DMS53 treated with DMSO at 0.1 percent for 48 hours (cell line): ENCODE data around the gene HECA.
"Not testable (repeated sequence)": the region's sequence is repeated elsewhere in the genome, so short reads cannot be mapped to it uniquely, and the experiment has no call there.

ENCODE experiments used
- DNase-seq: peaks from one replicate; lab custom pipeline; 2025; ENCODE audit not compliant: unreplicated experiment; lab: John Stamatoyannopoulos, UW

The HECA gene

DNA sequence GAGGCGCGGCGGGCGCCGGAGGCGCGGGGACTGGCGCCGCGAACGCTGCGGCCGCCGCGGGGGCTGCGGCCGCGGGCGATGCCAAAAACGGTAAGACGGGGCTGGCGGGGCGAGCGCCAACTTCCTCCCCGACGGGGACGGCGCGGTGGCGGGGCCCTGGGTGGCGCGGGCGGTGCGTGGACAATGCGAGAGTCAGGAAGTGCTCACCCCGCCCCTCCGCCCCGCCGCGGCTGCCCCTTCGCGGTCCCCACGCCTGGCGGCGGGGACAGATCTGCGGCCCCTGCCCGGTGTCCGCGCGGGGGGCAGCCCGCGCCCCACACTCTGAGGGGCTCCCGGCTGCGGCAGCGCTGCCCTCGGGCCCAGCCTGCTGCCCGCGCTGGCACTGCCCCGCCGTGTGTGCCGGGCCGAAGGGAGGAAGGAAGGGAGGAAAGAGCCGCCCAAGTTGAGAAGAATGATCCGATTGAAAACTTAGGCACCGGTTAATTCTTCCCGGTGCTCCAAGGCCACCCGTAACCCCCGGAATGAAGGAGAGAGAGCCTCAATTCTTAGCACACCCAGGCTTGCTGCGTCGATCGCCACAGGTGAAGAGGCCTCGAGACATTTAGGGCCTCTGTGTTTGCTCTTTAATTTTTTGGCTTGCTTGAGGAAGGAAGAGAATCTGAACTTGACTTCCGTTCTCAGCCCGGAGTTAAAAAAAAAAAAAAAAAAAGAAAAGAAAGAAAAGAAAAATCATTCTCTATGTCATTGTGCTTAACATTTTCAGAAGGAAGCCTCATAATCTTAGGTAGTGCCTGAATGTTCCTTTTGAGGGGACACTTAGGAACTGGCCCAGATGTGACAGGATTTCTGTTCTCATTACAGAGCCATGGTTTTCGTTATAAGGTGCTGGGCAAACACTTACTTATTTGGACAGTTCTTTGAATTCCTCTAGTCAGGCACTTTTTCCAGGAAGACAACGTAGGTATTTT lies 982 bp downstream of the HECA start:
- no peak for DNase-seq

DNA sequence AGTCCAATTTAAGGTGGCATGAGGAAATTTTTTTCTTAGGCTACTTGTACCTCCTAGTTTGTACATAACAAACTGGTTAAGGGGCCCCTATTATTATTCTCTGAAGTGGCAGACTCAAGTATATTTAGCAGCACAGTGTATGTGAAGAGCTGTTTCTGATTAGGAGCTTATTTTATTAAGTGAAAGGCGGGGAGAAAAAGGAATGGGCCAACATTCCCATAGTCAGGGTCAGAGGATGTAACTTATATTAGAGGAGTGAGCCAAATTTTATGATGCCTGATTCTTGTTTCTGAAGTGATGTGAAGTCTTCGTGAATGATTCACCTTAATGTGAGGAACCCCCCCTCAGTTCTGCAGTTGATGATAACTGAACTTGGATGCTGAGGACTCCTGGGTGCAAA lies 2.8 kb downstream of the HECA start:
- DNase-seq, result no peak

DNA sequence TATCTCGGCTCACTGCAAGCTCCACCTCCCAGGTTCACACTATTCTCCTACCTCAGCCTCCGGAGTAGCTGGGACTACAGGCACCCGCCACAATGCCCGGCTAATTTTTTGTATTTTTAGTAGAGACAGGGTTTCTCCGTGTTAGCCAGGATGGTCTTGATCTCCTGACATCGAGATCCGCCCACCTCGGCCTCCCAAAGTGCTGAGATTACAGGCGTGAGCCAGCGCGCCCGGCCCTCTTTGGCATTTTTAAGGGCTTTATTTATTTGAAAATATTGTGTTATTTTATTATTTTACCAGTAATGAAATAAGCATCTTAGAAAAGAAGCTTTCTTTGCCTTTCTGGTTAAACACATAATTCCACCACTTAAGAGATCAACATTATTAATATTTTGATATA lies 6.0 kb downstream of the HECA start:
- not testable (repeated sequence) for DNase-seq

DNA sequence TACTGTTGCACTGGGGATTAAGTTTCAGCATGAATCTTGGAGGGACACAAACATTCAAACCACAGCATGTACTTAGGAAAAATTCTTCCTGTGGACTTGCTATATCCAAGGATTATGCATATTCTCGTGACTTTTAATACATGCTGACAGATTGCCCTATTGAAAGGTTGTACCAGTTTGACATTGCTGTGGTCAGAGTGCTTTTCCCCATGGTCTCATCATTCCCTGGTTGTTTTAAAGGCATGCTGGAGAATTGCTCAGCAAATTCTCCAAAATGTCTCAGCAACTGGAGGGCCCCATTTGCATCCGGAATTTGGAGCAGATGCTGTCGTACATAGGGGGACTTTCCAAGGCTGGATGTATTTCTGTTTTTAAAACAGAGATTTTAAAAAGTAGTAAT lies 7.4 kb downstream of the HECA start:
- DNase-seq, result no peak

DNA sequence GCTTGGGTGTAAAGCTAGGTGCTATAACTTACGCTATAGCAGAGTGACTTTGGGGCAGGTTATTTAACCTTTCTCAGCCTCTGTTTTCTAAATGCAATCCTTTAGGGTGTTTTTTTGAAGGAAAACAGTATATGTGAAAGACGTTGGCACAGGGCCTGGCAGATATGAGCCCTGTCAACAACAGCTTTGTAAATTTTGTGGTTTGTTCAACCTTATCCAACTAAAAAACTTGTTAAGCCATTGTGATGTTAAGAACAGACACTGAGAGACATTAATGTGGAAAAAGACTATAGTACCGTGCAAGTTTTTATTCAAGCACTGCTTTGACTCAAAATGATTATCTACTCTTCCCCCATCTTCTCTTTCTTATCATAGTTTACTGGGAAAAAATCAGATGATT lies 8.2 kb downstream of the HECA start:
- DNase-seq, result no peak

DNA sequence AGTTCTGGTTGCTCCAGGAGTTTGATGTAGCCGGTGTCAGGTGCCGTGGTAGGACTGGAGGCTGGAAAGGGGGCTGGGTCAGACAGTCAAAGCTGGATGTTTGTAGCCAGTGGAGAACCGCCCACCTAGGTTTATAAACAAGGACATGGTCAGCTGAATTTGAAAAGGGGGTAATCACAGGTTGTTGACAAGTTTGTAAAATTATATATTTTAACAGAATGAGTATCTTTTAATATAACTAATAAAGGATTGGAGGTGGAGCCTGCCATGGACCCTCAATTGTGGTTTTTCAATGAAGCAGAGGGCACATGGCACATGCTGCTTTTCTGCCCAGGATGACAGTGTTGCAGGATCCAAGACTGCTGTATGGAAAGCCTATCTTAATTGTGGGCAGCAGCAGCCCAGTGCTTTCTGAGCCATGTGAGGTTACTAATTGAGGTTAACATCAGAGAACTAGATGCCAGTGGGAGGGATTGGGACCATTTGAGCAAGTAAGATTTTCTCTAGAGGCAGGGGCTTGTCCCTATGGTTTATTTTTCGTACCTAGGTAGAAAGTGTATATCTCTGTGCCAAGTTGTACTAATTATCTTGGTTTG lies 9.7 kb downstream of the HECA start:
- no peak for DNase-seq

DNA sequence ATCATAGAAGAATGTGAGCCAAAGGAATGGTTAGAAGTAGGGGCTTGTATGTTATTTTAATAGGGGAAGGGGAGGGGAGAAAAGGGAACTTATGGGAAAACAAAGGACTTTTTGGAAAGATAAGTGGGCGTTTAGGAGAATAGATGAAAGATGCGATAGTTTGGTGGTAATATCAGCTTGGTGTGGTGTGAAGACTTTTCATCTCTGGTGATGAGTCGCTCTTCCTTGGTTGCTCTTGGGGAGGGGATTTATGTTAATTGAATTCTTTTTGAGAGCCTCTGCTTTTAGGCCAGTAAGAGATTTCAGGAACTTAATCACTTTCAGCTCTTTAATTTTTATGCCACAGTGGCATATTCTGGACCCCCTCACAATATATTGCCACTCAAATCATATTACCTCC lies 10.8 kb downstream of the HECA start:
- no peak for DNase-seq

DNA sequence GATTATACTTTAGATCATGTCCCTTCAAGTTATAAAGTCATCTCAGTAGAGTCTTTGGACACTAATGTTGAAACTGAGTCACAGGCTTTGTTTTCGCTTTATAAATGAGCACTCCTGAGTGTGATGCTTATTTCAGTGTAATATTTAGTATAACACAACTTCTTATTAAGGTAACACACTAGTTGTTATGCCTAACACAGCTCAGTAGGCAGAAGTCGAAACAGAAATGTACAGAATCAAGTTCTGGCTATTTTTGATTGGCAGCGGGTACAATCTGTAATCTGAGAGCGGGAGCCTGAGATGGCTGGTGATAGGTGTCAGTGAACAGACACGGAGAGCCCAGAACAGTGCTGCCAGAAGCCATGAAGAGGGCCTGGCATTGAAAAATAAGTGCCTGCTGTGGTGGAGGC lies 11.4 kb downstream of the HECA start:
- DNase-seq, result no peak

DNA sequence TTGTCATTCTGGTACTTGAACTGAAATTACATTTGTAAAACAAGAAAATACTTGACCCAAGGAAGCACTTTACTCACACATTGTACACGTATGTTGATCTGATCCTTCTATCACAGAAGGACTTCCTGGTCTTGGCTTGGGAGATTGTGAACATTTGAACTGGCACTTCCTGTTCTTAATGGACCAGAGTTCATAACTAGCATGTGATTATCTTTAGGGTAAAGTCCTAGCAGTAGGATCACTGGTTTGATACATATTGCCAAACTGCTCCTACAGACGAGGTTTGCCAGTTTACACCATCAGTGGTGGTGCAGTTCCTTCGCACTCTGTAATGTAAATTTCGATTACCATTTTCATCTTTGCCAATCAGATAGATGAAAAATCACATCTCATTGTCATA lies 12.7 kb downstream of the HECA start:
- DNase-seq, result no peak

DNA sequence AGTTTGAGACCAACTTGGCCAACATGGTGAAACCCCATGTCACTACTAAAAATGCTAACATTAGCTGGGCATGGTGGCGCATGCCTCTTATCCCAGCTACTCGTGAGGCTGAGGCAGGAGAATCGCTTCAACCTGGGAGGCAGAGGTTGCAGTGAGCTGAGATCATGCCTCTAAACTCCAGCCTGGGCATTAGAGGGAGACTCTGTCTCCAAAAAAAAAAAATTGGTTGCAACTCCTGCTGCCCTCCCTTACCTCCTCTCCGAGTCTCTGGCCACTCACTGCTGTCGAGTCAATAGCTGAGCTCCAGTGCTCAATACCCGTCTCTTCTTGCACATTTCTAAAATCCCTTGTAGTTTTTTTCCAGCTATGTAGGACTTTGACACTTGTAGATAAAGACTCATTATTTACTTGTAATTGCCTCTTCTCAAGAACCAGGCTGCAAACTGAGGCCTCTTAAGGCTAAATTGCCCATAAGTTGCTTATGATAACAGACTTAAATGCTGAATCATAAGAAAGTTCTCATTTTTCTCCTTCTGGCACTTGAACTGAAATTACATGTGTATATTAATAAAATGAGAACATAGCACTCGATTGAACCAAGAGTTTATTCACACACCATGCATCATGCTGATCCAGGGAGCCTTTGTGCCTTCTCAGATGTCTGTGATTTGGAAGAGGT lies 13.8 kb downstream of the HECA start:
- no peak for DNase-seq

DNA sequence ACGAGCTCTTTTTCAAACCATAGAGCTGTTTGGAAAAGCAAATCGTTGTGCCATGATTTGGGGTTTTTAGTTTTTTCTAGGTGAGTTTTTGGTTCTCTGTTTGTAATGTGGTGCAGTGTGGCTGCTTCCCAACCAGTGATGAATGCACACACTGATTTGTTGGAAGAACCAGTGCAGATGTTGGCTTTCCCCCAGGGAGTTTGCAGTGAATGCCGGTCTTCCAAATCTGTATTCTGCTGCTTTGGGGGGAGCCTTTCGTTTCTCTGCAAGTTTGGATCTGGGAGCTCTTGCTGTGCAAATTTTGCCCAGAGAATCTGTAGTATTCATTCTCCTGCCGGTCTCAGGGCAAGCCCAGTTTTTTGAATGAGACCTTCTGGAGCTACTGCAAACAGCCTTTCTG lies 14.5 kb downstream of the HECA start:
- no peak for DNase-seq

DNA sequence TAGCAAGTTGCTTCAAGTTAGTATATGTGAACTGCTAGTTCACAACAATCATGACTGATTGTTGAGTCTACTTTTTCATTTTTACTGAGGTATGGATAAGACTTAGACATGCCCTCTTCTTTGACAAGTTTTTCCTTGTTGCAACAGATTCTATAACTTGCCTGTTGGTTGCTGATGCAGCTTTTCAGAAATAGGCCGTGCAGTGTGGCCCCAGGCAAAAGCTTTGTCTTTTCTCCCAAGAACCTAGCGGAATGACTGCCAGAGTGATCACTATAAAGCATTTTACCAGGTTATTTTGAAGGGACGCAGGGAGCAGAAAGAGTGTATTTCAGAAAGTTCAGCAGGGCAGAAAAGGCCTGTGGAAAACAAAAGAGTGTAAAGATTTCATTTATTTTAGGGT lies 16.0 kb downstream of the HECA start:
- no peak for DNase-seq

DNA sequence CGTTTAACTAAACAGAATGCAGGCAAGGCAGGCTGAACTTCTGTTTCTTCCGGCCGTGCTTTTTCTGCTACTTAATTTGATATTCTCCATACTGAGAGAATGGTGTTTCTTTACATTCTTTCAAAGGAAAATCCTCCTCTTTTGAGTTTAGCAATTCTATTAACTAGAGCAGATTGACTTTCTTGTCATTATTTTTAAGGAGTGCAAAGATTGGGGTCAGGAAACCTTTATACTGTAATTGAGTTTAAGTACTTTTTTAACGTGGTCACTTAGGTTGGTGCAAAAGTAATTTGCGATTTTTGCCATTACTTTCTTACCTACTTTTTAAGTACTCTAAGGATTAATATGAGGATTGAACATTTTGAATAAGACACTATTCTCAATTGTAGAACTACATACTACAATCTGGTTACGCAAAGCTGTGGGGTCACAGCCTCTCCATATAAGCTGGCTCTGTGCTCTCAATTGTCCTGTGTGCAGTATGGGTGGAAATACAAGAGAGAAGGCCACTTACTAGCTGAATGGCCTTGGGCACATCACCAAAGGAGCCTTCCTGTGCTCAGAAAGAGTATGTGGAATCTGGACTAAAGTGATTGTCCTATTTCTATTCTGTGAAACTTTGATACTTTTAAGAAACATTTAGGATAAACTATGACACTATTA lies 16.7 kb downstream of the HECA start:
- DNase-seq, result no peak

DNA sequence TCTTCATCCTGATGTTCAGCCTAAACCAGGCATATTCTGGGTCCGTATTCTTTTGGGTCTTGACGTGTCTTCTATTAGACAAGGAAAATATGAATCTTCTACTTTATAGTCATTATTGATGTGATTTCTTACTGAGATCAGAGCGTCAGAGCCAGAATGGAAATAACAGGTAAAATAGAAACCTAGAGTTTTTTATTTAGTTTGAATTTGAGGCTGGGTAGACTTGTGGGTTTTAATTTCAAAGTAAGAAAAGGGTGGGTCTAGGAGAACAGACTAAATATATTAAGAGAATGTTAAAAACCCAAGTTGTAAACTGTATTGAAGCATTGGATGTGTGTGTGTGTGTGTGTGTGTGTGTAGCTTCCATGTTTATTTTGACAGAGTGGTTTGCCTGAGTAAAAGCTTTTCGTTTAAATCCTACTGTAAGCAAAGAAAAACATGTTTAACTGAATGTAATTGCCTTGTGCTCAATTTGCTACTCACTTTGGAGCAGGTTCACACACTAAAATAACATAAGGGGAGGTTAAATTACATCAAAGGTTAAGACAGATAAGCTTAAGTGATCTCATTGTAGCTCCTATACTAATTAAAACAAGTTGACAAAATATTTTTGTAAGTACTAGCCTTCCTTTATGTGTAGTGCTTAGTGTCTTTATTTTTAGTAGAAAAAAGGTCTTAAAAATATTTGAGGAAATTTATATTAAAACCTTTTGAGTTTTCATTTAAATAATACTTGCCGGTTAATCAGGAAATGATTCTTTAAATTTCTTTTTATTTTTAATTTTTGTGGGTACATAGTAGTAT lies 17.4 kb downstream of the HECA start:
- DNase-seq, result no peak

DNA sequence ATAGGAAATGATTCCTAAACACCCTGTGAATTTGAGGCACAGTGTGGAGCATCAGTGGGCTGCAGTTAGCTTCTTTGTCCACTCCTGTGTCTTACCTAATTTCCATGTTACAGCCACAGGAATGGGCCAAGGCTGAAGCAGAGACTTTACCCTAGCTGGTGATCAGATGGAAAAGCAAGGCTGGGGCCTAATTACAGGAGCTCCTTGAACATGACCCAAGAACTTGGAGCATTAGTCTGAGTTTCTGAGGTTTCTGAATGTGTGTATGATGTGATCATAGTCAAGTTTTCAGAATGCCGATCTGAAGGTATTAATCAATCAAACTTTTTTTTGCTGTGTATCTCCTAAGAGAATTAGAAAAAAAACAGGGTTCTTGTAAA lies 18.0 kb downstream of the HECA start:
- DNase-seq, result no peak

DNA sequence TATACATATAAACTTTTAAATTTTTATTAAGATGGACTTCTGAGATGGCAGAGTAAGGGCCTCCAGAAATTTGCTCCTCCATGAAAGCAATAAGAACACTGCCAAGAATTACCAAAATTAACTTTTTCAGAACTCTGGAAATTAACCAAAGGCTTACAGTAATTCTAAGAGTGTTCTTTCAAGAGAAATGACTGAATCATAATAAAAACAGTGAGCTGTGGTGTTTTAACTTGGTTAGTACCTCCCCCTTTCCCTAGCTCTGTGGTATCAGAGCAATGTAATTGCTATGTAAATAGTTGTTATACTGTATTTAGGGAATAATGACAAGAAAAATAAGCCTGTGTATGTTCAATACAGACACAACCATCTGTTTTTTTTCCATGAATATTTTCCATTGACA lies 19.0 kb downstream of the HECA start:
- no peak for DNase-seq

DNA sequence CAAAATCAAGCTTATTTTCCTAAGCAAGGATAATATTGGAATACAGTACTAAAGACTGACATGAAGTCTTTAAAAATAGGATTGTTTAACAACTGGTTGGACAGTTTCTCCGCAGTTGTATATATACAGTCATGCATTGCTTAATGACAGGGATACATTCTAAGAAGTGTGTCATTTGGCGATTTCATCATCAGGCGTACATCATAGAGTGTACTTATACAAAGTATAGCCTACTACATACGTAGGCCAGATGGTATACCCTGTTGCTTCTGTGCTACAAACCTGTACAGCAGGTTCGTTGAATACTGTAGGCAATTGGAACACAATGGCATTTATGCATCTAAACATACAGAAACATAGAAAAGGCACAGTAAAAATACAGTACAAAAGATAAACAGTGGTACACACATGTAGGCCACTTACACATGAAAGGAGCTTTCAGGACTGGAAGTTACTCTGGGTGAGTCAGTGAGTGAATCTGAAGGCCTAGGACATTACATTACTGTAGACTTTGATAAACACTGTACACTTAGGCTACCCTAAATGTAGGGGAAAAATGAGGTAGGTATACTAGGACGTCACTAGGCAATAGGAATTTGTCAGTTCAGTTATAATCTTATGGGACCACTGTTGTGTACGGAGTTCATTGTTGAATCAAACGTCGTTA lies 20.1 kb downstream of the HECA start:
- no peak for DNase-seq

DNA sequence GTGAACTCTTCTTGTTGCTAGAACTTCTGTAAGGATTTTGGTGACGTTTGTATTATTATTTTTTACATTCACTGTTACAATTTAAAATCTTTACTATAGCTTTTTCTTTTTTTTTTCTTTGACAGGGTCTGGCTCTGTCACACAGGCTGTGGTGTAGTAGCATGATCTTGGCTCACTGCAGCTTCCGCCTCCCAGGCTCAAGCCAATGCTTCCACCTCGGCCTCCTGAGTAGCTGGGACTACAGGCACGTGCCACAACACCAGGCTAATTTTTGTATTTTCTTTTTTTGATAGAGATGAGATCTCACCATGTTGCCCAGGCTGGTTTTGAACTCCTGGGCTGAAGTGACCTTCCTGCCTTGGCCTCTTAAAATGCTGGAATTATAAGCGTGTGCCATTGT lies 21.2 kb downstream of the HECA start:
- DNase-seq, result no peak

DNA sequence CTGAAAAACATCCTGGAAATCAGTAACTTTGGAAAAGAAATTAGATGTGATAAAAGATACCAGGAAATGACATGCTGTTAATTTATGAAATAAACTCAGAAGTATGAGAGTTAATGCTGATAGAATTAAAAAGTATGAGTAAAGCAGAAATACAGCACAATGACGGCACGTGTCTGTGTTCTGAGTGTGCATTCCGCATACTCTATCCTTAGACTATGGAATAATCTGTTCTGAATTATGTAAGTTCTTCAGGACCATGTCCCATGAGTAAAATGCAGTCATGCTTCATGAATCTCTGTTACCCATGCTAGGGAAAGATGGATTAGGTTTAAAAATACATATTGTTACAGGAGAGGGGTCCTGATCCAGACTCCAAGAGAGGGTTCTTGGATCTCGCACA lies 21.7 kb downstream of the HECA start:
- DNase-seq, result no peak

DNA sequence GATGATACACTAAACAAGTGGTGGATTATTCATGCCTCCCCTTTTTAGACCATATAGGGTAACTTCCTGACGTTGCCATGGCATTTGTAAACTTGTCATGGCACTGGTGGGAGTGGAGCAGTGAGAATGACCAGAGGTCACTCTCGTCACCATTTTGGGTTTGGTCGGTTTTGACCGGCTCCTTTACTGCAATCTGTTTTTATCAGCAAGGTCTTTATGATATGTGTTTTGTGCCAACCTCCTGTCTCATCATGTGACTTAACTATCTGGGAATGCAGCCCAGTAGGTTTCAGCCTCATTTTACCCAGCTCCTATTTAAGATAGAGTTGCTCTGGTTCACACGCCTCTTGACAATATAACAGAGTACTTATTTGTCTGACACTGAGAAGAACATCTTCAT lies 22.2 kb downstream of the HECA start:
- DNase-seq, result not testable (repeated sequence)
